HEK293 (cell line): ENCODE results near the gene TEX2.
"Not testable (repeated sequence)": the region's sequence is repeated elsewhere in the genome, so short reads cannot be mapped to it uniquely, and the experiment has no call there.

Experiments used
- CTCF ChIA-PET: fragments of 350-600 bp; formaldehyde crosslinking; extraction: SDS; loops from one replicate; lab custom pipeline; 2021; ENCODE audit warnings: antibody characterized with exemption; lab: Yijun Ruan, JAX
- POLR2A ChIA-PET: fragments of 300-600 bp; formaldehyde crosslinking; extraction: SDS; loops from one replicate; lab custom pipeline; 2020; ENCODE audit warnings: antibody characterized with exemption, inconsistent platforms; lab: Yijun Ruan, JAX
- H3K27ac ChIP-seq: fragments of 200-500 bp; sonication (Bioruptor generic); 2 replicates; pipeline ENCODE4 v1.5.1; 2014; ENCODE audit warnings: low read depth, low read length, control low read depth, inconsistent platforms; ENCODE audit errors: extremely low read depth
- H3K36me3 ChIP-seq, 2 experiments: fragments of 200-500 bp in 1 of 2; sonication (Bioruptor generic) in 1 of 2; 1 replicate in 1 of 2; 2 replicates in 1 of 2; pipeline ENCODE4 v1.5.1; 2014 to 2017; ENCODE audit warnings: inconsistent platforms in 2 of 2, low read length in 2 of 2; ENCODE audit not compliant: control insufficient read depth in 2 of 2, insufficient read depth in 1 of 2
- H3K4me1 ChIP-seq: fragments of 200-500 bp; sonication (Bioruptor generic); 2 replicates; pipeline ENCODE4 v1.5.1; 2014; ENCODE audit warnings: mild to moderate bottlenecking, low read length, inconsistent platforms; ENCODE audit not compliant: control insufficient read depth, insufficient read depth
- H3K4me3 ChIP-seq: 2 replicates; pipeline ENCODE4 v1.5.1; 2011; ENCODE audit warnings: low read depth, mild to moderate bottlenecking, control low read depth, low read length, moderate library complexity
- H3K9me3 ChIP-seq: fragments of 200-500 bp; sonication (Bioruptor generic); 2 replicates; pipeline ENCODE4 v1.5.1; 2014; ENCODE audit warnings: low read depth, low read length, inconsistent platforms; ENCODE audit not compliant: control insufficient read depth, insufficient read depth
- FEZF1 ChIP-seq: fragments of 450-650 bp; formaldehyde crosslinking; IDR thresholded peaks from 2 replicates; pipeline ENCODE4 v1.5.1; 2016; ENCODE audit warnings: missing biosample characterization, missing genetic modification characterization
- GLIS2 ChIP-seq: fragments of 450-650 bp; formaldehyde crosslinking; IDR thresholded peaks from 2 replicates; pipeline ENCODE4 v1.5.1; 2016; ENCODE audit warnings: missing biosample characterization, missing genetic modification characterization
- REST ChIP-seq: fragments of 450-650 bp; formaldehyde crosslinking; IDR thresholded peaks from 2 replicates; pipeline ENCODE4 v1.5.1; 2016; ENCODE audit warnings: missing biosample characterization, missing genetic modification characterization
- SETDB1 ChIP-seq: IDR thresholded peaks from one replicate; pipeline ENCODE4 v1.6.1; 2017; ENCODE audit warnings: mild to moderate bottlenecking, low read length, moderate library complexity, mixed read lengths; ENCODE audit not compliant: insufficient read length
- ZBTB20 ChIP-seq: fragments of 450-650 bp; formaldehyde crosslinking; IDR thresholded peaks from 2 replicates; pipeline ENCODE4 v1.5.1; 2016; ENCODE audit warnings: missing biosample characterization, missing genetic modification characterization
- ZNF121 ChIP-seq: fragments of 450-650 bp; formaldehyde crosslinking; IDR thresholded peaks from 2 replicates; pipeline ENCODE4 v1.5.1; 2016; ENCODE audit warnings: missing biosample characterization, missing genetic modification characterization
- ZNF155 ChIP-seq: fragments of 450-650 bp; formaldehyde crosslinking; IDR thresholded peaks from 2 replicates; pipeline ENCODE4 v1.5.1; 2016; ENCODE audit warnings: missing biosample characterization, missing genetic modification characterization
- ZNF202 ChIP-seq: fragments of 450-650 bp; formaldehyde crosslinking; IDR thresholded peaks from 2 replicates; pipeline ENCODE4 v1.5.1; 2016; ENCODE audit warnings: missing biosample characterization, missing genetic modification characterization, borderline replicate concordance
- ZNF248 ChIP-seq: fragments of 450-650 bp; formaldehyde crosslinking; IDR thresholded peaks from 2 replicates; pipeline ENCODE4 v1.5.1; 2017; ENCODE audit warnings: missing biosample characterization, missing genetic modification characterization
- ZNF473 ChIP-seq: fragments of 450-650 bp; formaldehyde crosslinking; IDR thresholded peaks from 2 replicates; pipeline ENCODE4 v1.5.1; 2017; ENCODE audit warnings: missing biosample characterization, missing genetic modification characterization
- ZNF501 ChIP-seq: fragments of 450-650 bp; formaldehyde crosslinking; IDR thresholded peaks from 2 replicates; pipeline ENCODE4 v1.5.1; 2016; ENCODE audit warnings: missing biosample characterization, missing genetic modification characterization
- ZNF518A ChIP-seq: fragments of 450-650 bp; formaldehyde crosslinking; conservative IDR thresholded peaks from 2 replicates; pipeline ENCODE4 v1.5.1; 2016; ENCODE audit warnings: low read depth, missing biosample characterization, missing genetic modification characterization
- ZNF558 ChIP-seq: fragments of 450-650 bp; formaldehyde crosslinking; IDR thresholded peaks from 2 replicates; pipeline ENCODE4 v1.5.1; 2016; ENCODE audit warnings: missing biosample characterization, missing genetic modification characterization
- ZNF777 ChIP-seq: fragments of 450-650 bp; formaldehyde crosslinking; IDR thresholded peaks from 2 replicates; pipeline ENCODE4 v1.5.1; 2017; ENCODE audit warnings: missing biosample characterization, missing genetic modification characterization, borderline replicate concordance
- ZSCAN23 ChIP-seq: fragments of 450-650 bp; formaldehyde crosslinking; IDR thresholded peaks from 2 replicates; pipeline ENCODE4 v1.5.1; 2016; ENCODE audit warnings: missing biosample characterization, missing genetic modification characterization
- ZXDB ChIP-seq: fragments of 450-650 bp; formaldehyde crosslinking; IDR thresholded peaks from 2 replicates; pipeline ENCODE4 v1.5.1; 2016; ENCODE audit warnings: missing biosample characterization, missing genetic modification characterization
- TF ChIP-seq, protein P1 (sequence below): fragments of 450-650 bp; formaldehyde crosslinking; IDR thresholded peaks from 2 replicates; pipeline ENCODE4 v1.5.1; 2016; ENCODE audit warnings: missing biosample characterization, missing genetic modification characterization, low read depth
- TF ChIP-seq, protein P2 (sequence below): fragments of 450-650 bp; formaldehyde crosslinking; IDR thresholded peaks from 2 replicates; pipeline ENCODE4 v1.5.1; 2017; ENCODE audit warnings: missing biosample characterization, missing genetic modification characterization

Gene TEX2

DNA sequence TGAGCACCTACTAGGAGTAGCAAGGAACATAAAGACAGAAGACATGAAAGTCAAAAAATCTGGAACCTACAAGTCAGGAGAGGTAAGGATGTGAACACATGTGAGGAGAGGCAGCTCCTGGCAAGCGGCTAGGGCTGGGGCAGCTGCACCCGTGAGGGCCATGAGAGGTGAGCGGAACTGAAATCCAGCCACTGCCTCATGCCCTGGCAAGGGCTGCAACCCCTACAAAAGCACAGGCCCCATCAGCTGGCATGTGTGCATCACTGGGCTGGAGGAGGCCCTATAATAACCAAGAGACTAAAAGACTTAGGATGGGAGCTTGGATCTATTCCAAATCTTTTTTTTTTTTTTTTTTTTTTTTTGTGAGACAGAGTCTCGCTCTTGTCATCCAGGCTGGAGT lies 92.8 kb downstream of the TEX2 start:
- Histone ChIP-seq H3K4me1 (no peaks in the 10 kb centered on the region), H3K27ac (no peak overlapping the region), H3K9me3 (no peaks in the 10 kb centered on the region), H3K4me3 (no peak overlapping the region), H3K36me3 (peaks cover 0 to 38% of the 10 kb centered on the region in 2 experiments; a peak in 2 of 3 replicates)
- ChIA-PET CTCF (interaction anchor here (1.5 kb wide), 1 partner anchor 145 kb away, joined by 3 read pairs; no protein-coding TSS in a partner anchor), POLR2A (interaction anchor here (0.6 kb wide), 1 partner anchor 8 kb away, joined by 3 read pairs; no protein-coding TSS in a partner anchor)
- TF ChIP-seq ZNF558 (tag by site-specific recombination) (no peak), ZSCAN23 (tag by site-specific recombination) (no peak), ZNF202 (tag by site-specific recombination) (no peak), ZNF248 (tag by site-specific recombination) (no peak), ZNF501 (tag by site-specific recombination) (no peak), ZXDB (tag by site-specific recombination) (no peak), SETDB1 (no peak)
- TF ChIP-seq, protein P1, sequence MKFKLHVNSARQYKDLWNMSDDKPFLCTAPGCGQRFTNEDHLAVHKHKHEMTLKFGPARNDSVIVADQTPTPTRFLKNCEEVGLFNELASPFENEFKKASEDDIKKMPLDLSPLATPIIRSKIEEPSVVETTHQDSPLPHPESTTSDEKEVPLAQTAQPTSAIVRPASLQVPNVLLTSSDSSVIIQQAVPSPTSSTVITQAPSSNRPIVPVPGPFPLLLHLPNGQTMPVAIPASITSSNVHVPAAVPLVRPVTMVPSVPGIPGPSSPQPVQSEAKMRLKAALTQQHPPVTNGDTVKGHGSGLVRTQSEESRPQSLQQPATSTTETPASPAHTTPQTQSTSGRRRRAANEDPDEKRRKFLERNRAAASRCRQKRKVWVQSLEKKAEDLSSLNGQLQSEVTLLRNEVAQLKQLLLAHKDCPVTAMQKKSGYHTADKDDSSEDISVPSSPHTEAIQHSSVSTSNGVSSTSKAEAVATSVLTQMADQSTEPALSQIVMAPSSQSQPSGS (tag by site-specific recombination) = no peak

DNA sequence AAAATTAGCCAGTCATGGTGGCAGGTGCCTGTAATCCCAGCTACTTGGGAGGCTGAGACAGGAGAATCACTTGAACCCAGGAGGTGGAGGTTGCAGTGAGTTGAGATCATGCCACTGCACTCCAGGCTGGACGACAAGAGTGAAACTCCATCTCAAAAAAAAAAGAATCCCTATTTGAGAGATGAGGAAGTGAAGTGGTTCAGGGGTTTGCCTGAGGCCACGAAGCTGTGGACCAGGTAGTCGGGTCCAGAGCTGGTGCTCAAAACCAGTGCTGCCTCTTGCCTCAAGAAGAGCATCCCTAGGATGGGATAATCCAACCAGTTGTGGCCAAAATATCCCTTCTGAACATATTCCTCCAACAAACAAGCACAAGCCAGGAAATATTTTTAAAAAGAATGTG lies 95.4 kb downstream of the TEX2 start:
- CTCF ChIA-PET = interaction anchor here (0.6 to 0.7 kb wide), 2 partner anchors 10 to 689 kb away, joined by 3 read pairs; no protein-coding TSS in a partner anchor
- H3K4me1 ChIP-seq, H3K4me3 ChIP-seq, POLR2A ChIA-PET, H3K9me3 ChIP-seq, H3K27ac ChIP-seq: not testable (repeated sequence)
- H3K36me3 ChIP-seq = peaks cover 0 to 25% of the 10 kb centered on the region in 2 experiments; a peak in 2 of 3 replicates

GRCh38 chr17:64166876-64167275 lies 96.2 kb downstream of the TEX2 start:
- H3K36me3 ChIP-seq = peaks cover 0 to 25% of the 10 kb centered on the region in 2 experiments; a peak in 2 of 3 replicates
- POLR2A ChIA-PET = no interaction called here
- TF ChIP-seq FEZF1 (tag by site-specific recombination) = no peak
- no peak for TF ChIP-seq ZNF155 (tag by site-specific recombination)
- TF ChIP-seq ZNF518A (tag by site-specific recombination) = no peak
- no peak for TF ChIP-seq REST
- no peak for TF ChIP-seq GLIS2 (tag by site-specific recombination)
- TF ChIP-seq ZBTB20 = no peak
- no peak for TF ChIP-seq ZNF473 (tag by site-specific recombination)
- TF ChIP-seq ZNF777 (tag by site-specific recombination) = no peak
- TF ChIP-seq, protein P2, sequence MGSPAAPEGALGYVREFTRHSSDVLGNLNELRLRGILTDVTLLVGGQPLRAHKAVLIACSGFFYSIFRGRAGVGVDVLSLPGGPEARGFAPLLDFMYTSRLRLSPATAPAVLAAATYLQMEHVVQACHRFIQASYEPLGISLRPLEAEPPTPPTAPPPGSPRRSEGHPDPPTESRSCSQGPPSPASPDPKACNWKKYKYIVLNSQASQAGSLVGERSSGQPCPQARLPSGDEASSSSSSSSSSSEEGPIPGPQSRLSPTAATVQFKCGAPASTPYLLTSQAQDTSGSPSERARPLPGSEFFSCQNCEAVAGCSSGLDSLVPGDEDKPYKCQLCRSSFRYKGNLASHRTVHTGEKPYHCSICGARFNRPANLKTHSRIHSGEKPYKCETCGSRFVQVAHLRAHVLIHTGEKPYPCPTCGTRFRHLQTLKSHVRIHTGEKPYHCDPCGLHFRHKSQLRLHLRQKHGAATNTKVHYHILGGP (tag by site-specific recombination) = no peak
- no peak for TF ChIP-seq ZNF121 (tag by site-specific recombination)
- TF ChIP-seq, all 188 proteins: peak for 0
- no peaks in the 10 kb centered on the region for H3K4me1 ChIP-seq
- H3K4me3 ChIP-seq = no peak overlapping the region
- no peak overlapping the region for H3K27ac ChIP-seq
- CTCF ChIA-PET = no interaction called here
- no peaks in the 10 kb centered on the region for H3K9me3 ChIP-seq
